ENCODE data around the gene MBNL2.
"Not testable (repeated sequence)": the region's sequence is repeated elsewhere in the genome, so short reads cannot be mapped to it uniquely, and the experiment has no call there.

MBNL2 gene

DNA sequence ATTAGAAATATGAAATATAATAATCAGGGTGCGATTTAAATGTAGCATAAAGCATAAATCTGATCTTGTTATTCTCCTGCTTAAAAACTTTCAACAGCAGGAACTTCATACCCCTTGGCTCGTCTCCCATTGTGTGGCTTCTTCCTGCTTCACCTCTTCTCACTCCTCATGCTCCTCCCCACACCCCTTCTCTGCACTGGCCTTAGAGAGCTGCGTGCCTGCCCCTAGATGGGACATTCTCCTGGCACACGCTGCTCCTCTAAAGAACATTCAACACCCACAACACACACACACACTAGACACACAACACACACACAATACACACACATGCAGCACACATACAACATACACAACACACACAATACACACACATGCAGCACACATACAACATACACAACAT lies 107.2 kb downstream of the MBNL2 start:
- no peak for DNase-seq

DNA sequence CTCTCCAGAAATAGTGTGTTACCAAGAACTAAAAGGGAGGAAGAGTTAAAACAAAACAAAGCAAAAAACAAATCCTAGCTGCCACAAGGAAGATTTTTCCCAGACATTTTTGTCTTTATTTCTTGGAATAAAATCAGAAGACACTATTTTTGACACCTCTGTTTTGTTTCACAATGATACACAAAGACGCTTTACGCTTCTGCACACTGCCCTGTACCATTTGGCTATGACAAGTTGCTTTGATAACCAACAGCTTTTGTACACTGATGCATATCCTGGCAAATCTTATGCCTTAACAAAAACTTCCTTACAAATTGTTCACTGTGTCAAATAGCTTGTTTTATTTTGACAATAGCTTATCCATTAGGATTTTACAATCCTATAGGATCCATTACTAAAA lies 108.3 kb downstream of the MBNL2 start:
- no peak for DNase-seq

DNA sequence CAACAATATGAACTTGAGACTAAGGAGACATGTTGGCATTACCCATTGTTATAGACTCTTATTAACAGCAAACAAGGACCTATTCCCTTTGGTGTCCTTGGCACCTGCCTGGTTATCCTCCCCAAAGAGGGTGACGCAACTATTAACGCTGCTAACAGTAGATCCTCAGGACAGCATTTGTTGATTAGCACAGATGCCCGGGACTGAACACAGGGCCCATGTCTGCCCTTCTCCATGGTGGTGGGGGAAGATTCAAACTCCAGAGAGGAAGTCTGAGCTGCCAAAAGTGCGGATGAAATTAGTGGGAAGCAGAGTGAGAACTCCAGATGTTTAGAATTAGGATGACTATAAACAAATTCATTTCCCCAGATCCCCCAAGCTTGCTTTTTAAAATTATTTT lies 110.6 kb downstream of the MBNL2 start:
- no peak for DNase-seq

DNA sequence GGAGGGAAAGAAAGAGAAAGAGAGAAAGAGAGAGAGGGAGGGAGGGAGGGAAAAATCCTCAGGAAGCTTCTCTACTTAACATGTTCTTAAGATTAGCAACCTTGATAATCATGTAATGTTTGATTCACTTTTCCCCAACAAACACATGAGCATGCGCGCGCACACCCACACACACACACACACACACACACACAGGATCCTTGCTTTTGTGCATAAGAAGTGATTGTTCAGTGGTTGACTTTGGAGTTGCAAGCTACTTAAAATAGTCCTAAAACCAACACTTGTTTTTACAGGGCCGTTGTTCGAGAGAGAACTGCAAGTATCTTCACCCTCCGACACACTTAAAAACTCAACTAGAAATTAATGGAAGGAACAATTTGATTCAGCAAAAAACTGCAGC lies 111.8 kb downstream of the MBNL2 start:
- DNase-seq, result no peak

DNA sequence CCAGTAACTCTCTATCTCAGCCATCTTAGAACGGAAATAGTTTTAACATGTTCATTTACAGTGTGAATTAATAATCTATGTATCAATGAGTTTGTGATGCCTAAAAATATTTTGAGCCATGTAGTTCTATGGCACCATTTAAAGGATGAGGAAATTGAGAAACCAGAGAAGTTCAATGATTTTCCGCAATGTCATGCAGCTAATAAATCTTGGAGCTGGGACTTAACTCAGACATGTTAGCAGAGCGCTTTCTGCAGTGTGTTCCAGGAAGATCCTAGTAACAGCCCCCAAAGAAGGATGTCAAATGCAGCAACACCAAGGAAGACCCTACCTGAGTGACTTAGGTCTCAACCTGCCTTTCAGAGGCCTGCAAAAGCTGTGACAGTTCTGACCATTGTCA lies 112.6 kb downstream of the MBNL2 start:
- no peak for DNase-seq

DNA sequence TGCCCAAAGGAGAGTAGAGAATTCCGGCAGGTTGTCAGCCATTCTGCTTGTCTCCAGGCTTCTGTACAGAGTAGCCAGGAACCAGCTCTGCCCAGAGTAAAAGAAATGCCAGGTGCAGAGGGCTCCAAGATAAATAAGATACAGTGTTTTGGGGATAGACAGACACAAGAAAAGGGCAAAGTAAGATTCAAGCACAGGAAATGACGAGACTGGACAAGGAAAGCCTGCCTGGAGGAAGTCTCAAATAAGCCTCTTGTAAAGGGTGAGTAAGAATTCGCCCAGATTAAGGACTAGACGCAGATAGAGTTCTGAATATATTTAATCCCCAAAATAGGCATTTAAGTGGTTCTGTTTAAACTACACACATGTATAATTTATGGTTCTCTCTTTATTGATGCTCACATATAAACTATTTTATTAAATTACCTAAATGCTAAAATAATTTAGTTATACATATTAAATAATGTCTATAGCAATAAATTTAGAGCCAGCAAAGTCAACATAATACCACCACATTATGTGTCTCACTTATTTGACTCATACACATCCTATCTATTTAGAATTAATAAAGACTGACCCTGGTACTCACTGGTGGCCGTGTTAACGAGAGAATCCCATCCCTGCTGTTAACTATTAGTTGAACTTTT lies 113.5 kb downstream of the MBNL2 start:
- DNase-seq, result no peak

DNA sequence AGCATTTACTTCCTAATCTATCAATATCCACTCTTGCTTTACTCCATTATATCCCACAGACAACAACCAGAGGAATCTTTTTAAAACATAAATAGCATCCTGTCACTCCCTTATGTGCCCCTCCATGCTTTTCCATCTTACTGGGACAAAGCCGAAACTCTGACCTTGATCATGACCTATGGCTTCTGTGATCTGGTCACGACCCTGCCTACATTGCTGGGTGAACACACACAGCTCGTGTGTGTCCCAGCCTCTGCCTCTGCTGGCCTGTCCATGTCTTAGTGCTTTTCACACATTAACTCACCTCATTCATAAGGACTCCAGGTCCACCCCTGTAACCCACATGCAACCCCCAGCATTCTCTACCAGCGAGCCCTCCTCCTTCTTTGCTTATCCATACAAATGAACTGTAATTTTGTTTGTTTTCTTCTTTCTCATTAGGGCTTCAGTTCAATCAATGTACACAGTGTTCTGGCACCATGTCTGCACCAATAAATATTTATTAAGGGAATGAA lies 115.9 kb downstream of the MBNL2 start:
- no peak for DNase-seq

DNA sequence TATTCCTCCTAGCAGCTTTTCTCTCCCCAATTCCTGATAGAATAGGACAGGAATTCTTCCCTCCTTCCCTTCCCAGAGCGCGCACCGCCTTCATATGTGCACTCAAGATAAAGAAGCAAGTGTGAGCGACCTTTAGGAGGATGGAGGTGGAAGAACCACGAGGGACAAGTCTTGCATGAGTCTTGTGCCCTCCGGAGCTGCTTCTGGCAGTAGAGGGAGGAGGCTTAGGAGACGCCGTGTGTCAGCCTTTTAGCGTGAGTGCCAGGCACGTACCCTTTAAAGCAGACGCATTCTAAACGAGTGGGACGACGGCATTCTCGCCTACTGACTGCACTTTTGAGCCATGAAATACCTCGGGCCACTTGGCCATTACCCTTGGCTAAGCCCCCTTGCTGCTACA lies 116.4 kb downstream of the MBNL2 start:
- DNase-seq, result no peak

DNA sequence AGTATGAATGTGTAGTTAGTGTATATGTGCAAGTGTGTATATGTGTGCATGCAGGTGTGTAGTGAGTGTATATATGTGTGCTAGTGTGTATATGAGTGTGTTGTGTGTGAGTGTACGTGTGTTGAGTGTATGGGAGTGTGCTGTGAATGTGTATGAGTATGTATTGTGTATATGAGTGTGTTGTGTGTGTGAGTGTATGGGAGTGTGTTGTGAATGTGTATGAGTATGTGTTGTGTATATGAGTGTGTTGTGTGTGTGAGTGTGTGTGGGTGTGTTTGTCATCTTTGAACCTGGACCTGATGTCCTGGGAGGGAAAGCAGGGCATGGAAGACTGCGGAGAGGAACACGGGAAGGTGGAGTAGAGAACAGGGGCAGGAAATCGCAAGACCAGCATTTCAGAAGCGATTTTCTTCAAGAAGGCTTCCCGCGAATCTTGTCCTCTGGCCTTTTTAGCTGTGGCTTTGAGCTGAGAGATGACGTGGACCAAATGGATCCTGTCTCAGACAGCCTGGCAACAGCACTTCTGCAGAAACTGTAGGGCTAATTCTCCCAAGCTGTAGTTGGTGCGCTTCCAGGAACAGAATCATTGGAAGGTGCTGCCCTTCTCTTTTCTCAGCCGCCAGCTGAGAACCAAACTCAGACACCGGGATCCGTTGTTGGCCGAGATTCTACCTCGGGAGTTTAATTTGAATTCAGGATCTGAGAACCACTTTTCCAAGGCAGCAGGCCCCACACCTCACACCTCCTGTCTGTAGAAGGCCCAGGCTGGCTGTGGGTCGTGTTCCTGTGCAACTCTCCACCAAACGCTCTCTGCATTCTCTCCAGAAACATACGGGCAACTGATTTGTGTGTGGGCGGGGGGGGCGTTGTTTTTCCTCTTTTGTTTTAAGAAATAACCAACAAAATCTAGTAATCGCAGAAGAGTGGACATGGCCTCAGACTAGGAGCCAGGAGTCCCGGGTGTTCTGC lies 117.2 kb downstream of the MBNL2 start:
- DNase-seq, result no peak

DNA sequence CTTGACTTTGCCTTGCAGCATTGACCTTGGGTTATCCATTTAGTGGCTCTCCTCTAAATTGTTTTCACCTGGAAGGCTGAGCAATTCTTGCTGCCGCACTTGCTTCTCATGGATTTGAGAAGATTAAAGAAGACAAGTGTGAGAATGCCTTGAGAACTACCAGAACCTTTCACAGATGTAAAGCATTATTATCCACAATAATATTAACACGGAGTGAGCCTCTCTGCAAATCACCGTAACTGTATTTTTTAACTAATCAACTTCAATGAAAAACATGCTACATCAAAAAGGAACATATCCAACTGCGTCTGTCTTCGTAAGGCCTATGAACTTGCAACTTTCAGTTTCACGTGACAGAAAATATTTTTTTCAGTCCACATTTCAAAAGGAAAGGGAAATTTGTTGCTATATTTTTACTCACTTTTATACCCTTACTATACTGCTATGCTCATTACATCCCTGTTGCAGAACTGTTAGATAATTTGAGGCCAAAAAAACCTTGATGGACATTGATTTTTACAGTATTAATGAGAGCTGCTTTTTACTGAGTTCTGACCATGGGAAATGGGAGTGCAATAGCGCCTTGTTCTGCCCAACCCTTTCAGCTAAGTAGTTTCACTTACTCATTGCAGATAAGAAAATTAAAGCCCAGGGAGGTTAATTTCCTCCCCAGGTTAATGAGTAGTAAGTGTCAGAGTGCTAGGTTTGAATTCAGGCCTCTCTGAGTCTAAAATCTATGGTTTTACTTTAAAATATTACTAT lies 118.0 kb downstream of the MBNL2 start:
- no peak for DNase-seq

DNA sequence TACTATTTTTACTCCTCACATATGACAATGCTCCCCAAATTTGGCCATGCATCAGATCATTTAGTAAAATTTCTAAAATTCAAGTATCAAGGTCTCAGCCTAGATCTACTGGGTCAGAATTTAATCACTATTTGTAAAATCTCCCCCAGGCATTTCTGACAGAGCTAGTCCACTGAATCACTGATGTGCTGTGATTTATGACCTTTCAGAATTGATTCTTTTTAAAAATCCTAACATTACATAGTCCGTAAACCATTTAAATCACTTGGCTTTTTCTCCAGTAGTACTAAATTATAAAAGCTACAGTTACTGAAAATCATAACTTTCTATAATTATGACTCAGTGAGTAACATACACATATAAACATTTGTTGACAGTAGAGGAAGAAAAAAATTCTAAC lies 119.0 kb downstream of the MBNL2 start:
- no peak for DNase-seq

DNA sequence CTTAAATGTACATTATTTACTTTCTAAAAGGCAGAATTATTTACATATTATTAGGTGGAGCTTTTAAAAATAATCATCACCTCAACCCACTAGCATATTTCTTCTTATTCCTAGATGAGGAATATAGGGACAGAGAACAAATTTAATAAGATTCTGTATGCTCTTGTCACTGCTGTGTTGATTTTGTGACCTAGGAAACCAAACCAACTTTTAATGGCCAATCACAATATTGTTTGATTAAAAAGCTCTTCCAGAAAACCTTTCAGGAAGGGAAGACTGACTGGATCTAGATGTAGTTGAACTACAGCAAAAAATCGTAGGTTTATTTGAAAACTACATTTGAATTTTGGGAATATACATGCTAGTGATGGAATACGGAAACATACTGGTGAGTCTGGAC lies 120.0 kb downstream of the MBNL2 start:
- DNase-seq, result no peak

DNA sequence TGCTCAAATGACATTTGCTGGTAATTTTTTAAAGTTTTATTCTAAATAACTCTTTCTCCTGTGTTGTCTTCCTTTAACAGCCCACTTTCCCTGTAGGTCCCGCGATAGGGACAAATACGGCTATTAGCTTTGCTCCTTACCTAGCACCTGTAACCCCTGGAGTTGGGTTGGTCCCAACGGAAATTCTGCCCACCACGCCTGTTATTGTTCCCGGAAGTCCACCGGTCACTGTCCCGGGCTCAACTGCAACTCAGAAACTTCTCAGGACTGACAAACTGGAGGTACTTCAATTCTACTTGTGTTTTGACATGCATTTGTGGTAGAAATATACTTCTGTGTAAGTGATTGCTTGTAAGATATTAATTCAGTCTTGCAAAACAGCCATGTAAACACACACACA lies 120.8 kb downstream of the MBNL2 start:
- no peak for DNase-seq

DNA sequence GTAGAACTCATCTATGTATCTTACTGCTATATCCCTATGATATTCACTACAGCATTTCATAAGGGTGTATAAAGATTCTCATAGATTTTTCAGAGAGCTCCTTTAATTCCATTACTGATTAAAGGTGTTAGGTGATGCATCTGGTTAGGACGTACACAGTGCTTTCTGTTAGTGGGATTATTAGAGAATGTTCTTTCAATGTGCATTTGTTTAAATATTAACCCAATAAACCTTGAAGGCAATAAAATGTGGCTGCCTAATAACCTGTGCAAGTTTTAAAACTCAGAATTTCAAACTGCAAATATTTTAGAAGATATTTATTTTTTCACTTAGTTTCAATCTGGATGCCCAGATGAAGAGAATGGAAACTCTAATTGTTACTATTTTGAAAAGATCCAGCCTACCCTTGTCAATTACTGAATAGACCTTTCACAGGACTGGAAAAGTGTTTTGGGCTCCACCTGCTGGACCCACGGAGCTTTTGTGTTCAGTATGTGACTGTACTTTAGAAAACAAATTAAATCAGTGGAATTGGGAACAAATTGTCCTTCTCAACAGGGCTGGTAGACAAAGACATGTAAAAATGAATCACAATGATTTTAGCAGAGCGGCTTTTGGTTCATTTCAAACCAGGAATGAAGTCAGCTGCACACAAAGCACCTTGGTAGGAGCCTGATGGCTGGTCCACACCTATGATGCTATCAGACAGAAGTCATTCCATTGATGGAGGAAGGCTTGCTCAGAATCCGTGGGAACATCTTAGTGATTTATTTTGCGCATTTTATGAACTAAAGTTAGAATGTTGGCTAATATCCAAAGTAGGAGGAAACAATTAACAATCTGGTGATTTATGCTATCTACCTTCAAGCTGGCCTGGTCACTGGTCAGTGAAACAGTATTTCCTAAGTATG lies 122.4 kb downstream of the MBNL2 start:
- DNase-seq, result peak; percentile 45 to 65

DNA sequence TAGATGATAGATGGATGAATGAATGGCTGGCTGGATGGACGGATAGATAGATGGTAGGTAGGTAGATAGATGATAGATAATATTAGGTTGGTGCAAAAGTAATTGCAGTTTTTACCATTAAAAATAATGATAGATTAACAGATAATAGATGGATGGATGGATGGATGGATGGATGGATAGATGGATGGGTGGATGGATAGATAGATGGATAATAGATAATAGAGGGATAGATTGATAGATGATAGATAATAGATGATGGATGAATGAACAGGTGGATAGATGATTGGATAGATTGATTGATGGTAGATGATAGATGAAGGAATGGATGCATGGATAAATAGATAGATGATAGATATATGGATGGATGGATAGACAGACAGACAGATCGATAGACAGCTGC lies 124.0 kb downstream of the MBNL2 start:
- DNase-seq, result no peak

DNA sequence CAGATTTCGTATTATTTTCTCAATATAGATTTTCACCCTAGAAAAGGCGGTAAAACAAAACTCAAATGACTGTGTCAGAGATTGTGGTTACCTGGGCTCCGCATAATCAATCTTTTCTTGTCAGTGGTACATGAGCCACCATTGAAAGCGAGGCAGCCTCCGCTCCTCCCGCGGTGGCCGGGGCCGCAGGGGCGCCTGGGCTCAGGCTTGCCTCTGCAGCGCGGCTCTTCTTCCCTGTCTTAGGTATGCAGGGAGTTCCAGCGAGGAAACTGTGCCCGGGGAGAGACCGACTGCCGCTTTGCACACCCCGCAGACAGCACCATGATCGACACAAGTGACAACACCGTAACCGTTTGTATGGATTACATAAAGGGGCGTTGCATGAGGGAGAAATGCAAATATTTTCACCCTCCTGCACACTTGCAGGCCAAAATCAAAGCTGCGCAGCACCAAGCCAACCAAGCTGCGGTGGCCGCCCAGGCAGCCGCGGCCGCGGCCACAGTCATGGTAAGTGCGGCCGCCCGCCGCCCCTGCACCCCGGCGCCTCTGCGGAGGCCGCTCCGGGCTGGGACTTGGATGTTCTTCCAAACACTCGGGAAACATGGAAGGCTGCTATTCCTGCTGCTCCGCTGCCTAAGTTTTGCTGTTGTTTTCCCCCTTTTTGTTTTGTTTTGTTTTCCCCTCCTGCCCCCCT lies 124.6 kb downstream of the MBNL2 start:
- no peak for DNase-seq

DNA sequence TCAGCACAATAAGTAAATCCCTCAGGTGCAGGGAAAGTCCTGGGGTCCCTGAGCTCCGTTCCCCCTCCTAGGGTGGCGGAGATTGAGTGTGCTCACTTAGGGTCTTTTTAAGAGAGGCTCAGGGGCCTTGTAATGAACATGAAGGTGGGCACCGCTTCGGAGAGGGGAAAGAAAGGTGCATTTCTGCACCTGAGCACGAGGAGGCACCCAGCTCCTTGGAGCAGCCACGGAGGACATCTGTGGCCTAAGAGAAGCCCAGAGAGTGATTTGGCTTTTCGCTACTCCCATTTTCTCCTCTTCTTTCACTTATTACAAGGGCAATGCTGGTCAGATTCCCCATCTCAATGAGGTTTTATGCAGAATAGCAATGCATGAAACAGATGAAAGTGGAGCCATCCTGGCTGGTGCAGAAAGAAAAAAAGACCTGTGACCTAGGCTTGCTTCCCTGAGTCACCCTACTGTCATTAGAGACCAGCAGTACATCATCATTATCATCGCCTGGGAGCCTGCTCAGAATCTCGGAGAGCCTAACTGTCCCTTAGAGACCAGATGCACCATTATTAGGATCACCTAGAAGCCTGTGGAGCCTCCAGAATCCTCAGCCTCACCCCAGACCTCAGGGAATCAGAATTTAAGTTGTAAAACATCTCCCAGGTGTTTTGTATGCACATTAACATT lies 125.3 kb downstream of the MBNL2 start:
- no peak for DNase-seq

DNA sequence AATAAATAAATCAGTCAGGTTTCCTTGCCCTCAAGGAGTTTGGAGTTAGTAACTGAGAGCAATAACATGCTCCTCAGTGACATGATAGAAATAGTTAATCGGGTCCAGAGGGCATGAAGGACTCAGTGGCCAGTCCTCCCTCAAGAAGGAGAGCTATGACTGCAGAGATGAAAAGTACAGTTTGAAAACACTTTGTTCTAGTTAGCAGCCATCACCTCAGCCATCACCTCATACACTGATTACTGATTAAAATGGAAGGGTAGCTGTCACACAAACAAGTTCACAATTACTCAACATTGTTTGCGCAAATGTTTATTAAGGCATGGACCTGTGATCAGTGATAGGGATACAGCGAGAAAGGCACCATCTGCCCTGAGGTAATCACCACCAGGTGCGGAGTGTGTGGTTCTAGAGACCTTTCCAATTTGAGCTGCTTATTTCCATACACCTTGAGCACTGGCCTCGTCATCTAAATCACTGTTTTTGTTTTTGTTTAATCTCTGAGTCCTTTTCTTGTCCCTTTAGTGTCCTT lies 126.5 kb downstream of the MBNL2 start:
- DNase-seq, result peak in 1 of 2 experiments; percentile 20

DNA sequence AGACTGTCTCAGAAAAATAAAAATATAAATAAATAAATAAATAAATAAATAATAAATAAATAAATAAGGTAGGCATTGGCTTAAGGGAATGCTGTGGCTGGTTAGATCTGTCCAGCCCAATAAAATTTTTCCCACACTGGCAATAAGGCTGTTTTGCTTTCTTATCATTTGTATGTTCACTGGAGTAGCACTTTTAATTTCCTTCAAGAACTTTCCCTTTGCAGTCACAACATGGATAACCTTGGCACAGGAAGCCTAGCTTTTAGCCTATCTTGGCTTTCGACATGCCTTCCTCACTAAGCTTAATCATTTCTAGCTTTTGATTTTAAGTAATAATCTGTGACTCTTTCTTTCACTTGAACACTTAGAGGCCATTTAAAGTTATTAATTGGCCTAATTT lies 129.9 kb downstream of the MBNL2 start:
- not testable (repeated sequence) for DNase-seq

DNA sequence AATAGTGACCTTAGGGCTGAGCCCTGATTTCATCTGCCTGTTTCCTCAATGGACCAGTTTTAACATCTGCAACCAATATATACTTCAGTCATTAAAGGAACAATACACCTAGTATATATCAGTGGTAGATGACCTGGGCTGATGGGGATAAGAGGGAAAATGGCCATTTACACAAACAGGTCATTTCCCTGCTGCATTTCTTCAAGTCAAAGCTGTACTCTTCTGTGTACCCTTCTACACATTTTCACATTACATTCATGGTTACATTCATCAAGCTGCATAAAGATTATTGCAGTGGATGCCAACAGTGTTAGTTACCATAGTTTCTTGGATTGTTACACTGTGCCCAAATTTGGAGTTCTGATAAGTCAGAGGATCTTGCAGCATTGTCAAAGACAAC lies 130.7 kb downstream of the MBNL2 start:
- DNase-seq, result no peak

Measured in NCI-H2081 (cell line).